NCI-H345 treated with DMSO at 0.1 percent for 48 hours (cell line): ENCODE data around the gene EXOC5.
A peak's percentile ranks its signal among the peaks of the same experiment; 100 is the strongest.

Experiments
- DNase-seq: peaks from one replicate; lab custom pipeline; 2025; ENCODE audit not compliant: unreplicated experiment; lab: John Stamatoyannopoulos, UW

EXOC5 gene

GRCh38 chr14:57268161-57269069, at the start of gene EXOC5, which contains the start of gene AP5M1:
EXOC5 (minus strand) TSS chr14:57268905; CDS start chr14:57268648, 257 bp downstream.
AP5M1 (plus strand) TSS chr14:57268971; CDS start chr14:57269315, 344 bp downstream.
- peak; percentile 87 for DNase-seq

GRCh38 chr14:57317248-57317833, 48.6 kb upstream of the EXOC5 start:
- DNase-seq: peak; percentile 60

GRCh38 chr14:57314396-57315089, 45.8 kb upstream of the EXOC5 start:
- DNase-seq: no peak

GRCh38 chr14:57302883-57303282, 34.2 kb upstream of the EXOC5 start:
- no peak for DNase-seq

- no peak for DNase-seq
Measured at GRCh38 chr14:57299511-57299910, 30.8 kb upstream of the EXOC5 start.

- DNase-seq: no peak
Measured at GRCh38 chr14:57297852-57298251, 29.1 kb upstream of the EXOC5 start.

- no peak for DNase-seq
Measured at GRCh38 chr14:57295239-57295638, 26.5 kb upstream of the EXOC5 start.

GRCh38 chr14:57293866-57294837, 25.4 kb upstream of the EXOC5 start:
- no peak for DNase-seq

GRCh38 chr14:57291692-57292647, 23.3 kb upstream of the EXOC5 start:
- no peak for DNase-seq

- no peak for DNase-seq
Measured at GRCh38 chr14:57290751-57291150, 22.0 kb upstream of the EXOC5 start.

GRCh38 chr14:57287745-57288144, 19.0 kb upstream of the EXOC5 start:
- DNase-seq: no peak

- DNase-seq: no peak
Measured at GRCh38 chr14:57277062-57277461, 8.4 kb upstream of the EXOC5 start.

GRCh38 chr14:57275023-57275664, 6.4 kb upstream of the EXOC5 start:
- DNase-seq: no peak

GRCh38 chr14:57274551-57274950, 5.8 kb upstream of the EXOC5 start:
- no peak for DNase-seq

- DNase-seq: no peak
Measured at GRCh38 chr14:57273236-57273635, 4.5 kb upstream of the EXOC5 start.

- DNase-seq: no peak
Measured at GRCh38 chr14:57266065-57266464, 2.6 kb downstream of the EXOC5 start.

GRCh38 chr14:57262117-57262516, 6.6 kb downstream of the EXOC5 start:
- DNase-seq: no peak

- DNase-seq: no peak
Measured at GRCh38 chr14:57261604-57262003, 7.1 kb downstream of the EXOC5 start.

GRCh38 chr14:57259672-57260071, 9.0 kb downstream of the EXOC5 start:
- no peak for DNase-seq
